SK-N-SH (cell line): ENCODE results near the gene C6orf120. TPM values are rescaled to one million over a fixed set of nuclear protein-coding genes. Genes with fewer than 3 reads are reported as not detected.

Source experiments
- CTCF ChIA-PET: fragments of 300-600, 350-600 bp; formaldehyde crosslinking; extraction: SDS; loops from one replicate; lab custom pipeline; 2021; lab: Yijun Ruan, JAX
- POLR2A ChIA-PET: fragments of 350-600 bp; sonication (Branson Sonifier 250); formaldehyde crosslinking; extraction: SDS; loops from one replicate; lab custom pipeline; 2020; ENCODE audit warnings: antibody characterized with exemption, inconsistent platforms; lab: Yijun Ruan, JAX
- DNase-seq: peaks from one replicate; pipeline ENCODE4 v3.0.0; 2012
- H2AFZ ChIP-seq: fragments of 200-600 bp; sonication (generic); 2 replicates; pipeline ENCODE4 v1.8.1; 2016; ENCODE audit warnings: antibody characterized with exemption, mild to moderate bottlenecking, low read depth
- H3F3A ChIP-seq: fragments of 200-600 bp; sonication (generic); replicated peaks from 2 replicates; pipeline ENCODE3; 2016; ENCODE audit warnings: antibody characterized with exemption, mild to moderate bottlenecking; ENCODE audit not compliant: insufficient read depth
- H3K27ac ChIP-seq, 2 experiments: fragments of 200-500 bp in 1 of 2; fragments of 200-600 bp in 1 of 2; sonication (Bioruptor generic) in 1 of 2; sonication (generic), shearing (Covaris generic) in 1 of 2; 2 replicates each; pipeline versions ENCODE4 v1.5.1 to v1.6.1; 2014 to 2016; ENCODE audit warnings: low read depth in 2 of 2, inconsistent platforms in 1 of 2, low read length in 1 of 2, mild to moderate bottlenecking in 1 of 2, mixed read lengths in 1 of 2
- H3K27me3 ChIP-seq: fragments of 200-600 bp; sonication (generic), shearing (Covaris generic); 2 replicates; pipeline ENCODE4 v1.6.1; 2016; ENCODE audit warnings: mixed run types; ENCODE audit not compliant: insufficient read depth
- H3K36me3 ChIP-seq, 2 experiments: fragments of 200-500 bp in 1 of 2; fragments of 200-600 bp in 1 of 2; sonication (Bioruptor generic) in 1 of 2; sonication (generic) in 1 of 2; replicated peaks in 1 of 2; 2 replicates each; pipeline versions ENCODE3 to v1.5.1; 2014 to 2016; ENCODE audit warnings: low read length in 1 of 2, mild to moderate bottlenecking in 1 of 2; ENCODE audit not compliant: insufficient read depth in 2 of 2, control insufficient read depth in 1 of 2
- H3K4me1 ChIP-seq, 2 experiments: fragments of 200-500 bp in 1 of 2; fragments of 200-600 bp in 1 of 2; sonication (Bioruptor generic) in 1 of 2; sonication (generic), shearing (Covaris generic) in 1 of 2; 2 replicates each; pipeline versions ENCODE4 v1.5.1 to v1.6.1; 2014 to 2016; ENCODE audit warnings: low read depth in 1 of 2, low read length in 1 of 2, mixed run types in 1 of 2; ENCODE audit not compliant: insufficient read depth in 2 of 2, control insufficient read depth in 1 of 2
- H3K4me2 ChIP-seq: fragments of 200-600 bp; sonication (generic), shearing (Covaris generic); 2 replicates; pipeline ENCODE4 v1.6.1; 2017; ENCODE audit warnings: mixed run types
- H3K4me3 ChIP-seq, 2 experiments: fragments of 200-500 bp in 1 of 2; fragments of 200-600 bp in 1 of 2; sonication (Bioruptor generic) in 1 of 2; sonication (generic), shearing (Covaris generic) in 1 of 2; 2 replicates each; pipeline versions ENCODE4 v1.5.1 to v1.8.1; 2014 to 2016; ENCODE audit warnings: low read depth in 2 of 2, inconsistent platforms in 1 of 2, low read length in 1 of 2, mild to moderate bottlenecking in 1 of 2, mixed read lengths in 1 of 2, moderate library complexity in 1 of 2
- H3K79me2 ChIP-seq: fragments of 200-600 bp; sonication (generic); 2 replicates; pipeline ENCODE4 v1.8.1; 2017; ENCODE audit warnings: mild to moderate bottlenecking; ENCODE audit not compliant: insufficient read depth
- H3K9ac ChIP-seq: fragments of 200-600 bp; sonication (generic); 2 replicates; pipeline ENCODE4 v1.6.1; 2017; ENCODE audit warnings: mixed run types
- H3K9me2 ChIP-seq: fragments of 200-600 bp; sonication (generic); 2 replicates; pipeline ENCODE4 v1.6.1; 2017; ENCODE audit warnings: mixed run types
- H3K9me3 ChIP-seq: fragments of 200-600 bp; sonication (generic); 2 replicates; pipeline ENCODE4 v1.6.1; 2017; ENCODE audit warnings: mixed run types, mild to moderate bottlenecking, moderate library complexity
- H4K20me1 ChIP-seq: fragments of 200-600 bp; sonication (generic); 2 replicates; pipeline ENCODE4 v1.6.1; 2017; ENCODE audit warnings: mild to moderate bottlenecking, mixed run types; ENCODE audit not compliant: insufficient read depth
- CTCF ChIP-seq: fragments of 200-600 bp; sonication (generic); IDR thresholded peaks from 2 replicates; pipeline ENCODE4 v1.6.1; 2017; ENCODE audit warnings: antibody characterized with exemption, mild to moderate bottlenecking, moderate library complexity
- EZH2phosphoT487 ChIP-seq: fragments of 200-600 bp; sonication (generic); IDR thresholded peaks from 2 replicates; pipeline ENCODE4 v1.6.1; 2017; ENCODE audit warnings: low read depth, mixed run types, mild to moderate bottlenecking, antibody characterized with exemption, moderate library complexity, borderline replicate concordance
- FOXM1 ChIP-seq: IDR thresholded peaks from 2 replicates; pipeline ENCODE4 v1.4.0; 2012; ENCODE audit warnings: low read depth, mild to moderate bottlenecking
- GATA2 ChIP-seq: sonication (generic); formaldehyde crosslinking; IDR thresholded peaks from 2 replicates; pipeline ENCODE4 v1.5.0; 2020; ENCODE audit warnings: mild to moderate bottlenecking, missing genetic modification reagents
- NRF1 ChIP-seq: IDR thresholded peaks from 2 replicates; pipeline ENCODE4 v1.6.1; 2012; ENCODE audit warnings: low read depth, mild to moderate bottlenecking, low read length
- RAD21 ChIP-seq: IDR thresholded peaks from 2 replicates; pipeline ENCODE4 v1.6.1; 2012; ENCODE audit warnings: mild to moderate bottlenecking, low read length
- TAF1 ChIP-seq: IDR thresholded peaks from 2 replicates; pipeline ENCODE4 v1.6.1; 2012; ENCODE audit warnings: low read depth, mild to moderate bottlenecking, low read length, moderate library complexity, borderline replicate concordance
- TCF12 ChIP-seq: IDR thresholded peaks from 2 replicates; pipeline ENCODE4 v1.4.0; 2012
- USF2 ChIP-seq: fragments of 150-350 bp; IDR thresholded peaks from 2 replicates; pipeline ENCODE4 v1.6.1; 2017; ENCODE audit warnings: antibody characterized with exemption, low read length, low read depth, borderline replicate concordance
- WGBS: methylation state at CpG from one replicate; pipeline ENCODE4 v1.1.6; 2017; ENCODE audit warnings: low lambda C conversion rate; 5-methylcytosine and 5-hydroxymethylcytosine counted together
- polyA plus RNA-seq, 3 experiments: library from polyadenylated mRNA; depleted of rRNA; stranded (reverse); fragments of >200 nt; gene quantifications; 2 replicates each; pipeline ENCODE4 v1.2.3, GENCODE V29; 2012

C6orf120 gene
- polyA plus RNA-seq, 1 of the 3 experiments (the other 2 are of a cell fraction): 10.1 TPM

GRCh38 chr6:169654598-169655391, 47.1 kb upstream of the C6orf120 start:
- no peaks in the 10 kb centered on the region for H4K20me1 ChIP-seq
- H3K9ac ChIP-seq: no peak overlapping the region
- no peak overlapping the region for H3K27ac ChIP-seq
- no peaks in the 10 kb centered on the region for H3F3A ChIP-seq
- H2AFZ ChIP-seq: no peak overlapping the region
- ChIA-PET CTCF (interaction anchor here (0.6 kb wide), 1 partner anchor 280 kb away, joined by 3 read pairs; no protein-coding TSS in a partner anchor), POLR2A (no interaction called here)
- H3K4me1 ChIP-seq: no peaks in the 10 kb centered on the region
- peak overlapping the region; percentile 24 to 35; a peak in 3 of 4 replicates for H3K4me3 ChIP-seq
- peak; percentile 68 for DNase-seq
- no peaks in the 10 kb centered on the region for H3K79me2 ChIP-seq
- H3K36me3 ChIP-seq: peaks cover 0 to 29% of the 10 kb centered on the region in 2 experiments
- TF ChIP-seq CTCF: peak; percentile 24; the same call in 1 of the 2 replicates
- TF ChIP-seq RAD21: peak; percentile 27; the same call in 1 of the 2 replicates
- no peak for TF ChIP-seq USF2
- TF ChIP-seq TCF12: no peak
- no peak for TF ChIP-seq TAF1
- no peak for TF ChIP-seq EZH2phosphoT487
- TF ChIP-seq FOXM1: no peak
- no peak for TF ChIP-seq NRF1
- no peak for TF ChIP-seq GATA2
- 79% methylated on average over 42 of the region's 46 CpGs for WGBS
- no peaks in the 10 kb centered on the region for H3K27me3 ChIP-seq
- H3K9me2 ChIP-seq: no peaks in the 10 kb centered on the region
- H3K9me3 ChIP-seq: no peaks in the 10 kb centered on the region
- H3K4me2 ChIP-seq: peak overlapping the region; percentile 44; the same call in 1 of the 2 replicates

- Histone ChIP-seq H2AFZ (no peak overlapping the region), H3F3A (no peaks in the 10 kb centered on the region), H3K4me2 (no peak overlapping the region), H3K9ac (no peak overlapping the region), H3K9me3 (no peaks in the 10 kb centered on the region), H3K9me2 (no peaks in the 10 kb centered on the region), H3K27me3 (no peaks in the 10 kb centered on the region), H3K4me1 (no peaks in the 10 kb centered on the region), H3K27ac (no peak overlapping the region), H3K79me2 (no peaks in the 10 kb centered on the region), H4K20me1 (no peaks in the 10 kb centered on the region), H3K36me3 (peaks cover 0 to 41% of the 10 kb centered on the region in 2 experiments), H3K4me3 (no peak overlapping the region)
- CTCF ChIA-PET: interaction anchor here (1.0 kb wide), 1 partner anchor 27 kb away, joined by 5 read pairs; no protein-coding TSS in a partner anchor
- POLR2A ChIA-PET: no interaction called here
- TF ChIP-seq GATA2: no peak
- DNase-seq: no peak
- WGBS: 97% methylated on average over 19 of the region's 23 CpGs
Measured at GRCh38 chr6:169656546-169657283, 45.2 kb upstream of the C6orf120 start.
